Omental fat pad (tissue), 4 donors: ENCODE results near the gene FGF7. TPM values are rescaled to one million over a fixed set of nuclear protein-coding genes. Genes with fewer than 3 reads are reported as not detected.

ENCODE experiments used
- ATAC-seq: fragments of 150-250 bp; one replicate; pipeline ENCODE4 v1.9.1; 2016; ENCODE audit warnings: mild to moderate bottlenecking, moderate library complexity; ENCODE audit not compliant: low FRiP score
- DNase-seq: peaks from one replicate; pipeline ENCODE4 v3.0.0-alpha.2; 2019; ENCODE audit warnings: low spot score
- total RNA-seq, 4 donors: library from RNA; depleted of rRNA; stranded (reverse); fragments of >200 nt; gene quantifications; one replicate each; pipeline ENCODE4 v1.1.0, GENCODE V29; 2016
- TF ChIP-seq, protein P1 (sequence below), 3 donors: fragments of 450-650 bp; IDR thresholded peaks; one replicate each; pipeline ENCODE4 v1.5.1; 2016 to 2017; ENCODE audit warnings: antibody characterized with exemption in 3 of 3, mild to moderate bottlenecking in 3 of 3, moderate library complexity in 2 of 3

The FGF7 gene
- total RNA-seq, 4 donors from 2014 or later, result 77.1 to 127 (median 102) TPM

DNA sequence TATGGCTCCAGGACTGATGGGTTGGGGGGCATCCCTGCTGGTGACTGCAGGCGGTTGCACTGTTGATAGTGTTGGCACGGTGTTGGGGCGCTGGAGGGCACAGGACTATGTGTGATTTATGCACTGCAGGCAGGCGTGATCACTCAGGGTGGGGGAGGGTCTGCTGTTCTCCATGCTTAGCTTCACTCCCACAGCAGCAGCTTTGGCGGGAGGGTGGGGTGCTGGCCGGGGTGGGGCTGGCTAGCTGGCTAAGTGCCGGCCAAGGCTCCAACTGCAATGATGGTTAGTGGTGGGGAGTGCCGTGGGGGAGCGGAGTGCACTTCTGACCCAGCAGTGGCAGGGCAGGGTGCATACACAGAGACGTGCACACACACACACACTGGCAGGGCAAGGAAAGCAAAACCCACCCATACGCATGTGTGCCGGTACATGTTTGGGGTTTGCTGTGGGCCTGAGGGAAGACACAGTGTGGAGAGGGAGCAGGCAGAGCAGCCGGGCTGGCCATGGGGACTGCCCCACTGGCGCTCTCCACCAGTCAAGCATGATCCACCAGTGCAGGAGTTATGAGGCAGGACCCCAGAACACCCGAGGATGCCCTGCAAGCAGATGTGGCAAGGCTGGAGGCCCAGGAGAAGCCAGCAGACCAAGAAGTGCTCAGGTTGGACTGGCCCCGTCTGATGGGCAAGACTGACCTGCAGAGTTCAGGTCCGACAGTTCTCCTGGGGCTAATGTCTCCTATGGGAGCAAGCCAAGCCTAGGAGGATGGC, 16.5 kb upstream of the FGF7 start:
- DNase-seq, result no peak
- TF ChIP-seq, protein P1, sequence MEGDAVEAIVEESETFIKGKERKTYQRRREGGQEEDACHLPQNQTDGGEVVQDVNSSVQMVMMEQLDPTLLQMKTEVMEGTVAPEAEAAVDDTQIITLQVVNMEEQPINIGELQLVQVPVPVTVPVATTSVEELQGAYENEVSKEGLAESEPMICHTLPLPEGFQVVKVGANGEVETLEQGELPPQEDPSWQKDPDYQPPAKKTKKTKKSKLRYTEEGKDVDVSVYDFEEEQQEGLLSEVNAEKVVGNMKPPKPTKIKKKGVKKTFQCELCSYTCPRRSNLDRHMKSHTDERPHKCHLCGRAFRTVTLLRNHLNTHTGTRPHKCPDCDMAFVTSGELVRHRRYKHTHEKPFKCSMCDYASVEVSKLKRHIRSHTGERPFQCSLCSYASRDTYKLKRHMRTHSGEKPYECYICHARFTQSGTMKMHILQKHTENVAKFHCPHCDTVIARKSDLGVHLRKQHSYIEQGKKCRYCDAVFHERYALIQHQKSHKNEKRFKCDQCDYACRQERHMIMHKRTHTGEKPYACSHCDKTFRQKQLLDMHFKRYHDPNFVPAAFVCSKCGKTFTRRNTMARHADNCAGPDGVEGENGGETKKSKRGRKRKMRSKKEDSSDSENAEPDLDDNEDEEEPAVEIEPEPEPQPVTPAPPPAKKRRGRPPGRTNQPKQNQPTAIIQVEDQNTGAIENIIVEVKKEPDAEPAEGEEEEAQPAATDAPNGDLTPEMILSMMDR (IDR thresholded peaks at IDR 0.05), result no peak
- ATAC-seq, result no peak

DNA sequence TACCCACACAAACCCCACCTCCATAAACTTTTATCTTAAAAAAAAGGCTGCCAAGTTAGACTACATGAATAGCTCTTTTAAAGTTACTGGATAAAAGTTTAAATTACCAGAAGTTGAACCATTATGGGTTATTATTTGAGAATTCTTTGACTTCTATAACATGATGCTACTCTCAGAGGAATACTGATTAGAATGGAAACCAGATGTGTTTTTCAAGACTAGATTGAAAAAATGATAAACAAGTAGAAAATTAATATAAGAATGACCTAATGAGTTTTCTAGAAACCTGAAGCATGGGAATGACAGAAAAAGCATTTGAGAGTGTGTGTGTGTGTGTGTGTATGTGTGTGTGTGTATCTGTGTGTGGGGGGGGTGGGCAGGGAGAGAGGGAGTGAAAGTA, 12.4 kb upstream of the FGF7 start:
- no peak for ATAC-seq
- TF ChIP-seq, protein P1 (IDR thresholded peaks at IDR 0.05), result no peak

DNA sequence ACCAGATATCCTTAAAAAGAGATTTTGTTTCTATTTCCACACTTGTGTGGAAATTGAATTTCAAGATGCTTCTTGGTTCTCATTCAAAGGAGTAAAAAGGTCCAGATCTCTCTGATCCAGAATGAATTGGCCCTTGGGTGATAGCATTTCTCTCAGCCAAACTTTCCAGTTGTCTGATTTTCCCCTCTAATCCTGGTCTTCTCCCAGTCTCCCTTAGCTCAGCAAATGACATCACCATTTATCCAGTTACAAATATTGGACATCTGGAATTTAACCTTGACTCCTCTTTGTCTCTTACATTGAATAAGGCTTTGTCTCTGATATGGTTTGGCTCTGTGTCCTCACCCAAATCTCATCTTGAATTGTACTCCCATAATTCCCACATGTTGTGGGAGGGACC, 10.2 kb upstream of the FGF7 start:
- TF ChIP-seq, protein P1 (IDR thresholded peaks at IDR 0.05), result no peak
- ATAC-seq (no peak), DNase-seq (no peak)

More for the DNA sequence above, 12.4 kb upstream of the FGF7 start:
- DNase-seq, result no peak

DNA sequence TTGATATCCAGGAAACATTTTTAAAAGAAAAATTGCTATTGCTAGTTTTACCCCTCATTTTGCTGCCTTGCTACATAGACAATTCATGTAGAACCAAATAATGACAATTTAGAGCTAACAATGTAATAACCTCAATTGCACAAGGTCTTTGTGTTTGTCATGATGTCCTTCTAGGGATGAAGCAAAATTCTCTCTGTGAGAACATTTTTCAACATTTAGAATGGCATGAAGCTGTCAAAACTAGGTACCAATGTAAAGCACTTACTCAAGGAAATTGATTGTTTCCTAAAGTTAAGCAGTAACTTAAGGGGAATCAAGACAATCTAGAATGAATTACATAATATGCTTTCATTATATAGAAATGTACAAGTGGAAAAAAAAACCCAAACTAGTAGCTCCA, 7.9 kb upstream of the FGF7 start:
- ATAC-seq (no peak), DNase-seq (no peak)
- TF ChIP-seq, protein P1 (IDR thresholded peaks at IDR 0.05), result no peak

DNA sequence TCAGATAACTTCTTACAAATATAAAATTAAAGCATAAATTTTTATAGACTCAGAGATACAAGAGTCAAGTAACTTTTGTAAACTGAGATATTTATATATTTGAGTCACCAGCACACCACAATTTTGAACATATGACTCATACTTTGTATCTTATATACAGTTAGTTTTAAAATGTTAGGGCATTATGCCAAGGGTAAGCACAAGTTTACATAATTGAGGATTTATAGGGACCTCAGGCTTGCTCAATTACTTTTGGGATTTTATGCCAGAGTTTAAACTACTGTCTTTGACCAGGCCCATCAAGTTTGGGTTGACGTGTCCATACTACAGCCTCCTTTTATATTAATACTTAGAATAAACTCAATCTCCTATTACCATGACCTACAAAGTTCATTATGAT, 7.4 kb upstream of the FGF7 start:
- DNase-seq (no peak), ATAC-seq (no peak)
- TF ChIP-seq, protein P1 (IDR thresholded peaks at IDR 0.05), result no peak

DNA sequence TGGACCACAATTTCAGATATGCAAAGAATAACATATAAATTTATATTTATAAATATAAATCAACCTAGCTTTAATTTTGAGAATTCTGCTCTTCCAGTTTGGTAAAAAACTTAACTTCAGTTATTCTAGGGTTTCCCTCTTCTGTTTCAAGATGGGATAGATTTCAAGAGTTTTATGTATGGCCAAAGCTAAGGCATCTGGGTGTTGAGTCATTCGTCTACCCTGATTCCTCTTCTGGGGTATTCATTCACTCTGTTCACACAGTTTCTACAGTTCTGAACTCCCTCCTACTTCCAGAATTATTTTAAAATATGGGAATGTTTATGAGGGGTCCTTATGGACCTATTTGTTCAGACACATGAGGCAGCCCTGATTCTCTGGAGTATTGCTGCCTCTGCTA, 4.2 kb upstream of the FGF7 start:
- ATAC-seq, result no peak
- TF ChIP-seq, protein P1 (IDR thresholded peaks at IDR 0.05), result no peak
- DNase-seq, result no peak

DNA sequence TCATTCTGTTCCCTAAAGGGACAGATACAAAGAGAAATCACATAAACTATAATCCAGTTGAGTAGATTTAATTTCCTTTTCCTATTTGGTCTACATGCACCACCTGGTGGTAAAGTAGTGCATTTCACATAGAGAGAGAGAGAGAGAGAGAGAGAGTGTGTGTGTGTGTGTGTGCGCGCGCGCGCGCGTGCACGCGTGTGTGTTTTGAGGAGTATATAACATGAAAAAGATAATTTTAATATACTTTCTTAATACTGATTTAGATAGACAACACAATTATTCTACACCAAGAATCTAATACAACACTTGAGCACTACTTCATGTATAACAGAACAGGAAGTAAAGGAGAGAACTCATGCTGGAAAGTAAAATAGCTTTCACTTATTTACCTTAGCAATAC, 1.1 kb upstream of the FGF7 start:
- ATAC-seq (no peak), DNase-seq (no peak)
- TF ChIP-seq, protein P1 (IDR thresholded peaks at IDR 0.05), result peak in 2 of 3 donors; percentile 22 to 81
